HFF-Myc (cell line): ENCODE measurements around the gene PXDN.

ENCODE experiments used
- DNase-seq: peaks from one replicate; pipeline ENCODE4 v3.0.0-alpha.2; 2011; ENCODE audit warnings: low read depth; ENCODE audit errors: extremely low read depth
- H3K4me3 ChIP-seq: replicated peaks from 2 replicates; pipeline ENCODE4 v1.5.1; 2011; ENCODE audit warnings: low read depth, mild to moderate bottlenecking, control low read depth, low read length
- CTCF ChIP-seq: IDR thresholded peaks from 2 replicates; pipeline ENCODE4 v1.5.1; 2012; ENCODE audit warnings: mild to moderate bottlenecking, low read depth, low read length, control low read depth; ENCODE audit errors: missing control alignments

The PXDN gene

GRCh38 chr2:1790473-1790872 is 46.2 kb upstream of the PXDN start:
- TF ChIP-seq CTCF: no peak
- no peak overlapping the region for H3K4me3 ChIP-seq
- DNase-seq: no peak

GRCh38 chr2:1789610-1790009 is 45.3 kb upstream of the PXDN start:
- TF ChIP-seq CTCF: peak; percentile 16
- H3K4me3 ChIP-seq: no peak overlapping the region
- DNase-seq: no peak

- H3K4me3 ChIP-seq: no peak overlapping the region
- DNase-seq: no peak
- no peak for TF ChIP-seq CTCF
Measured at GRCh38 chr2:1788478-1788959, 44.2 kb upstream of the PXDN start.

- DNase-seq: no peak
- no peak overlapping the region for H3K4me3 ChIP-seq
- TF ChIP-seq CTCF: no peak
Measured at GRCh38 chr2:1787755-1788477, 43.6 kb upstream of the PXDN start.

- TF ChIP-seq CTCF: no peak
- no peak for DNase-seq
- H3K4me3 ChIP-seq: no peak overlapping the region
Measured at GRCh38 chr2:1784986-1785617, 40.8 kb upstream of the PXDN start.

- DNase-seq: no peak
- no peak for TF ChIP-seq CTCF
- H3K4me3 ChIP-seq: no peak overlapping the region
Measured at GRCh38 chr2:1784087-1784486, 39.8 kb upstream of the PXDN start.
